H1 (cell line): ENCODE results near the gene ATPAF2. TPM values are rescaled to one million over a fixed set of nuclear protein-coding genes. Genes with fewer than 3 reads are reported as not detected.

ENCODE experiments used
- CTCF ChIA-PET: fragments of 300-600 bp; sonication (Branson Sonifier 250); formaldehyde crosslinking; loops from one replicate; lab custom pipeline; 2021; ENCODE audit not compliant: partially characterized antibody; lab: Charles Lee
- POLR2A ChIA-PET: fragments of 300-600 bp; sonication (Branson Sonifier 250); formaldehyde crosslinking; loops from one replicate; lab custom pipeline; 2021; ENCODE audit warnings: inconsistent platforms; ENCODE audit not compliant: partially characterized antibody; lab: Charles Lee
- DNase-seq, 2 experiments: peaks; one replicate each; pipeline versions ENCODE4 v3.0.0 to v3.0.0-alpha.2; 2010 to 2022; ENCODE audit warnings: low spot score in 2 of 2, low read depth in 1 of 2, mixed read lengths in 1 of 2
- FAIRE-seq: peaks from 2 replicates; lab custom pipeline; 2011; peaks lifted over from hg19 to GRCh38; lab: Jason Lieb, UNC
- H2AFZ ChIP-seq: 2 replicates; pipeline ENCODE4 v1.8.1; 2012; ENCODE audit warnings: low read length, inconsistent platforms
- H2AK5ac ChIP-seq: 2 replicates; pipeline ENCODE4 v1.6.1; 2013; ENCODE audit warnings: low read depth, low read length
- H2BK120ac ChIP-seq: replicated peaks from 2 replicates; pipeline ENCODE3; 2013; ENCODE audit warnings: low read depth, low read length, inconsistent platforms
- H2BK12ac ChIP-seq: 2 replicates; pipeline ENCODE4 v1.6.1; 2013; ENCODE audit warnings: low read depth, low read length
- H2BK15ac ChIP-seq: 2 replicates; pipeline ENCODE4 v1.6.1; 2013; ENCODE audit warnings: low read length
- H2BK20ac ChIP-seq: 2 replicates; pipeline ENCODE4 v1.6.1; 2013; ENCODE audit warnings: low read length
- H2BK5ac ChIP-seq: 2 replicates; pipeline ENCODE4 v1.6.1; 2013; ENCODE audit warnings: low read depth, low read length
- H3K14ac ChIP-seq: 2 replicates; pipeline ENCODE4 v1.6.1; 2013; ENCODE audit warnings: inconsistent platforms; ENCODE audit not compliant: insufficient read length
- H3K18ac ChIP-seq: 2 replicates; pipeline ENCODE4 v1.6.1; 2013; ENCODE audit warnings: low read length; ENCODE audit errors: extremely low read depth
- H3K23ac ChIP-seq: 2 replicates; pipeline ENCODE4 v1.6.1; 2013; ENCODE audit warnings: inconsistent platforms; ENCODE audit not compliant: insufficient read length
- H3K23me2 ChIP-seq: 2 replicates; pipeline ENCODE4 v1.6.1; 2013; ENCODE audit warnings: low read depth, low read length
- H3K27ac ChIP-seq: 2 replicates; pipeline ENCODE4 v1.6.1; 2011; ENCODE audit warnings: low read depth, low read length, inconsistent platforms
- H3K27me3 ChIP-seq, 4 experiments: replicated peaks in 1 of 4; 1 replicate in 1 of 4; 2 replicates in 3 of 4; pipeline versions ENCODE4 v1.6.1 to v1.8.1; 2011 to 2013; ENCODE audit warnings: low read length in 3 of 4, mild to moderate bottlenecking in 3 of 4, inconsistent platforms in 2 of 4, mixed read lengths in 2 of 4, moderate library complexity in 1 of 4; ENCODE audit not compliant: control insufficient read depth in 3 of 4, insufficient read depth in 3 of 4; ENCODE audit errors: extremely low read depth in 1 of 4
- H3K36me3 ChIP-seq, 4 experiments: 2 replicates each; pipeline versions ENCODE4 v1.6.1 to v1.8.1; 2011 to 2013; ENCODE audit warnings: mild to moderate bottlenecking in 4 of 4, low read length in 3 of 4, moderate library complexity in 2 of 4, control low read depth in 1 of 4, inconsistent platforms in 1 of 4; ENCODE audit not compliant: insufficient read depth in 4 of 4, control insufficient read depth in 2 of 4
- H3K4ac ChIP-seq: replicated peaks from 2 replicates; pipeline ENCODE3; 2013; ENCODE audit warnings: low read length, low read depth, mixed read lengths, inconsistent platforms; ENCODE audit not compliant: insufficient read length
- H3K4me1 ChIP-seq, 4 experiments: replicated peaks in 1 of 4; 1 replicate in 1 of 4; 2 replicates in 3 of 4; pipeline versions ENCODE4 v1.6.1 to v1.8.1; 2011 to 2013; ENCODE audit warnings: low read length in 3 of 4, inconsistent platforms in 2 of 4, mixed read lengths in 1 of 4; ENCODE audit not compliant: insufficient read depth in 4 of 4, control insufficient read depth in 3 of 4
- H3K4me2 ChIP-seq, 2 experiments: 2 replicates each; pipeline versions ENCODE4 v1.6.1 to v1.8.1; 2011 to 2013; ENCODE audit warnings: low read depth in 2 of 2, low read length in 2 of 2, control low read depth in 1 of 2, inconsistent platforms in 1 of 2, mild to moderate bottlenecking in 1 of 2; ENCODE audit not compliant: insufficient read depth in 1 of 2
- H3K4me3 ChIP-seq, 4 experiments: fragments of 200-600, 300-600 bp in 1 of 4; sonication (generic), shearing (Covaris generic), sonication (Bioruptor Twin) in 1 of 4; 2 replicates each; pipeline versions ENCODE4 v1.5.1 to v1.8.1; 2011 to 2016; ENCODE audit warnings: low read length in 4 of 4, low read depth in 3 of 4, control low read depth in 2 of 4, inconsistent platforms in 2 of 4, mild to moderate bottlenecking in 2 of 4, mixed read lengths in 1 of 4, moderate library complexity in 1 of 4; ENCODE audit not compliant: insufficient read depth in 2 of 4; ENCODE audit errors: extremely low read depth in 1 of 4
- H3K56ac ChIP-seq: replicated peaks from 2 replicates; pipeline ENCODE3; 2013; ENCODE audit warnings: low read depth, mild to moderate bottlenecking, mixed read lengths, low read length, inconsistent platforms; ENCODE audit not compliant: insufficient read length
- H3K79me1 ChIP-seq: 2 replicates; pipeline ENCODE4 v1.6.1; 2013; ENCODE audit warnings: low read depth, low read length, control low read depth
- H3K79me2 ChIP-seq, 2 experiments: 2 replicates each; pipeline versions ENCODE4 v1.6.1 to v1.8.1; 2012 to 2013; ENCODE audit warnings: low read length in 2 of 2, mild to moderate bottlenecking in 2 of 2, inconsistent platforms in 1 of 2; ENCODE audit not compliant: insufficient read depth in 2 of 2, control insufficient read depth in 1 of 2
- H3K9ac ChIP-seq, 4 experiments: replicated peaks in 1 of 4; 1 replicate in 1 of 4; 2 replicates in 3 of 4; pipeline versions ENCODE4 v1.6.1 to v1.8.1; 2011 to 2013; ENCODE audit warnings: low read depth in 3 of 4, low read length in 3 of 4, control low read depth in 2 of 4, mild to moderate bottlenecking in 2 of 4, moderate library complexity in 2 of 4, inconsistent platforms in 1 of 4; ENCODE audit errors: extremely low read depth in 1 of 4
- H3K9me3 ChIP-seq, 2 experiments: 2 replicates each; pipeline versions ENCODE4 v1.6.1 to v1.8.1; 2012 to 2013; ENCODE audit warnings: mild to moderate bottlenecking in 2 of 2, moderate library complexity in 2 of 2, control low read depth in 1 of 2, inconsistent platforms in 1 of 2, low read depth in 1 of 2, low read length in 1 of 2, mixed read lengths in 1 of 2; ENCODE audit not compliant: insufficient read depth in 2 of 2
- H4K20me1 ChIP-seq, 2 experiments: replicated peaks in 1 of 2; 2 replicates each; pipeline versions ENCODE3 to v1.8.1; 2011 to 2013; ENCODE audit warnings: inconsistent platforms in 2 of 2, low read length in 2 of 2, mild to moderate bottlenecking in 1 of 2; ENCODE audit not compliant: insufficient read depth in 2 of 2, control insufficient read depth in 1 of 2
- H4K5ac ChIP-seq: 2 replicates; pipeline ENCODE4 v1.6.1; 2013; ENCODE audit warnings: low read length, low read depth, mixed read lengths, inconsistent platforms; ENCODE audit not compliant: insufficient read length
- H4K8ac ChIP-seq: 2 replicates; pipeline ENCODE4 v1.8.0; 2013; ENCODE audit warnings: mild to moderate bottlenecking, moderate library complexity, low read length, inconsistent platforms; ENCODE audit not compliant: insufficient read depth; ENCODE audit errors: extremely low read depth
- H4K91ac ChIP-seq: replicated peaks from 2 replicates; pipeline ENCODE3; 2013; ENCODE audit warnings: low read length, mixed read lengths, inconsistent platforms; ENCODE audit not compliant: insufficient read length
- ATF3 ChIP-seq: IDR thresholded peaks from 2 replicates; pipeline ENCODE4 v1.6.1; 2011; ENCODE audit warnings: low read depth, mild to moderate bottlenecking, low read length; ENCODE audit not compliant: insufficient read depth
- CBX8 ChIP-seq: fragments of 300-800, 300-1000 bp; sonication (generic); IDR thresholded peaks from 2 replicates; pipeline ENCODE4 v1.7.1; 2016; ENCODE audit warnings: low read depth, low read length, borderline replicate concordance
- CREB1 ChIP-seq: IDR thresholded peaks from 2 replicates; pipeline ENCODE4 v1.6.1; 2012; ENCODE audit warnings: inconsistent platforms
- E2F6 ChIP-seq: IDR thresholded peaks from 2 replicates; pipeline ENCODE4 v1.6.1; 2012; ENCODE audit warnings: inconsistent platforms
- EGR1 ChIP-seq: IDR thresholded peaks from 2 replicates; pipeline ENCODE4 v1.6.1; 2011; ENCODE audit warnings: low read depth, low read length, borderline replicate concordance
- HDAC6 ChIP-seq: IDR thresholded peaks from one replicate; pipeline ENCODE4 v1.7.1; 2012; ENCODE audit warnings: low read depth, mild to moderate bottlenecking, inconsistent platforms, low read length, moderate library complexity
- NANOG ChIP-seq: IDR thresholded peaks from 2 replicates; pipeline ENCODE4 v1.6.1; 2011; ENCODE audit warnings: low read length, low read depth, mild to moderate bottlenecking, inconsistent platforms; ENCODE audit not compliant: insufficient read depth, poor library complexity, severe bottlenecking
- POLR2AphosphoS5 ChIP-seq: IDR thresholded peaks from 2 replicates; pipeline ENCODE4 v1.6.1; 2011; ENCODE audit warnings: low read depth, low read length
- RBBP5 ChIP-seq: IDR thresholded peaks from 2 replicates; pipeline ENCODE4 v1.7.1; 2012; ENCODE audit warnings: low read depth, mild to moderate bottlenecking, inconsistent platforms, low read length, moderate library complexity, borderline replicate concordance
- SP1 ChIP-seq: IDR thresholded peaks from 2 replicates; pipeline ENCODE4 v1.6.1; 2011; ENCODE audit warnings: low read depth, low read length
- USF2 ChIP-seq: IDR thresholded peaks from 2 replicates; pipeline ENCODE4 v1.6.1; 2011; ENCODE audit warnings: low read length, improper control_type of control experiment
- ZNF274 ChIP-seq: IDR thresholded peaks from 2 replicates; pipeline ENCODE4 v1.7.0; 2012; ENCODE audit warnings: low read length, borderline replicate concordance; ENCODE audit errors: extremely low read depth
- WGBS, 2 experiments: shearing (Covaris generic) in 1 of 2; methylation state at CpG; one replicate each; pipeline versions ENCODE4 v1.1.6 to v1.1.7; 2013 to 2015; ENCODE audit warnings: low lambda C conversion rate in 2 of 2, mixed read lengths in 2 of 2, inconsistent platforms in 1 of 2, low coverage in 1 of 2, missing lambda C conversion rate in 1 of 2; ENCODE audit not compliant: insufficient replicate concordance in 2 of 2, insufficient coverage in 1 of 2, insufficient read length in 1 of 2; ENCODE audit errors: extremely low coverage in 1 of 2, missing lambda C conversion rate in 1 of 2; 5-methylcytosine and 5-hydroxymethylcytosine counted together
- polyA plus RNA-seq, 7 experiments: library from polyadenylated mRNA; depleted of rRNA in 3 of 7; stranded (reverse) in 5 of 7; unstranded in 2 of 7; fragments of >200 nt in 5 of 7; fragments of 200-250 nt in 2 of 7; gene quantifications; 1 replicate in 5 of 7; 2 replicates in 1 of 7; 4 replicates in 1 of 7; pipeline versions ENCODE4 v1.2.1 to v1.2.3, GENCODE V29; 2011 to 2013; ENCODE audit warnings: missing spikeins in 2 of 7, mixed read lengths in 2 of 7
- total RNA-seq: library from RNA; stranded (reverse); fragmentation: NEBNext Ultra II Directional; extraction: Animal tissue kit (Norgen Biotek cat#: 25700); gene quantifications from 2 replicates; pipeline ENCODE4 v1.2.1, GENCODE V29; 2021

The ATPAF2 gene
- total and polyA plus RNA-seq, 2 of the 8 experiments (the other 6 are each of a cell fraction or from before 2014, with no cell fraction given): 19.6 to 22.9 TPM

- no peak overlapping the region for H2AK5ac ChIP-seq
- CTCF ChIA-PET: interaction anchor here (0.7 to 5.2 kb wide), 4 partner anchors 12 to 122 kb away, joined by 3 to 28 read pairs (median 5); no protein-coding TSS in a partner anchor
- WGBS, 2 experiments: 97% methylated on average over 5 of the region's 5 CpGs; no CpG with 5 or more reads in 1 of the 2 experiments
- TF ChIP-seq CREB1: no peak
- TF ChIP-seq ATF3: no peak
- TF ChIP-seq ZNF274: no peak
- no peak for TF ChIP-seq SP1
- no peak for TF ChIP-seq HDAC6
- TF ChIP-seq CBX8: no peak
- TF ChIP-seq POLR2AphosphoS5: no peak
- no peak for TF ChIP-seq RBBP5
- no peak for TF ChIP-seq NANOG
- TF ChIP-seq E2F6: peak; percentile 50; the same call in 1 of the 2 replicates
- peak; percentile 51 for TF ChIP-seq USF2
- TF ChIP-seq EGR1: no peak
These were observed 17.6 kb downstream of the ATPAF2 start for GRCh38 chr17:18021372-18021771.

More at GRCh38 chr17:18021372-18021771, 17.6 kb downstream of the ATPAF2 start:
- no peaks in the 10 kb centered on the region for H4K20me1 ChIP-seq
- FAIRE-seq (no peak), DNase-seq (no peak)
- no peak overlapping the region for H3K4me2 ChIP-seq
- no peak overlapping the region for H3K14ac ChIP-seq
- H3K9ac ChIP-seq: no peak overlapping the region
- H3K79me1 ChIP-seq: peaks cover 4% of the 10 kb centered on the region; the same call in 1 of the 2 replicates
- no peak overlapping the region for H2BK15ac ChIP-seq
- H4K8ac ChIP-seq: no peak overlapping the region
- H3K18ac ChIP-seq: no peak overlapping the region
- no peak overlapping the region for H4K5ac ChIP-seq
- no peaks in the 10 kb centered on the region for H3K9me3 ChIP-seq
- no peak overlapping the region for H2BK20ac ChIP-seq
- H3K4ac ChIP-seq: no peak overlapping the region
- no peak overlapping the region for H3K23ac ChIP-seq
- POLR2A ChIA-PET: no interaction called here
- H3K56ac ChIP-seq: no peak overlapping the region
- no peaks in the 10 kb centered on the region for H3K4me1 ChIP-seq
- no peak overlapping the region for H2BK5ac ChIP-seq
- no peak overlapping the region for H2BK12ac ChIP-seq
- H2BK120ac ChIP-seq: no peak overlapping the region
- no peak overlapping the region for H2AFZ ChIP-seq
- no peaks in the 10 kb centered on the region for H3K23me2 ChIP-seq
- H3K27me3 ChIP-seq: no peaks in the 10 kb centered on the region
- H4K91ac ChIP-seq: no peak overlapping the region
- no peaks in the 10 kb centered on the region for H3K36me3 ChIP-seq
- no peak overlapping the region for H3K27ac ChIP-seq
- no peaks in the 10 kb centered on the region for H3K79me2 ChIP-seq
- no peak overlapping the region for H3K4me3 ChIP-seq
